GM12891 (cell line): ENCODE results near the gene MRPL14.

Experiments used
- PAX5 ChIP-seq: IDR thresholded peaks from 2 replicates; pipeline ENCODE4 v1.6.1; 2011; ENCODE audit warnings: low read length, moderate library complexity, mild to moderate bottlenecking; ENCODE audit not compliant: insufficient read depth, severe bottlenecking
- POLR2A ChIP-seq: IDR thresholded peaks from 2 replicates; pipeline ENCODE4 v1.6.1; 2011; ENCODE audit warnings: low read depth, low read length, control low read depth
- POLR2AphosphoS5 ChIP-seq: IDR thresholded peaks from 2 replicates; pipeline ENCODE4 v1.6.1; 2011; ENCODE audit warnings: low read depth, low read length, control low read depth
- POU2F2 ChIP-seq: IDR thresholded peaks from 2 replicates; pipeline ENCODE4 v1.6.1; 2011; ENCODE audit warnings: low read depth, mild to moderate bottlenecking, control low read depth, low read length, moderate library complexity
- TAF1 ChIP-seq: IDR thresholded peaks from 2 replicates; pipeline ENCODE4 v1.6.1; 2011; ENCODE audit warnings: low read depth, low read length, control low read depth

DNA sequence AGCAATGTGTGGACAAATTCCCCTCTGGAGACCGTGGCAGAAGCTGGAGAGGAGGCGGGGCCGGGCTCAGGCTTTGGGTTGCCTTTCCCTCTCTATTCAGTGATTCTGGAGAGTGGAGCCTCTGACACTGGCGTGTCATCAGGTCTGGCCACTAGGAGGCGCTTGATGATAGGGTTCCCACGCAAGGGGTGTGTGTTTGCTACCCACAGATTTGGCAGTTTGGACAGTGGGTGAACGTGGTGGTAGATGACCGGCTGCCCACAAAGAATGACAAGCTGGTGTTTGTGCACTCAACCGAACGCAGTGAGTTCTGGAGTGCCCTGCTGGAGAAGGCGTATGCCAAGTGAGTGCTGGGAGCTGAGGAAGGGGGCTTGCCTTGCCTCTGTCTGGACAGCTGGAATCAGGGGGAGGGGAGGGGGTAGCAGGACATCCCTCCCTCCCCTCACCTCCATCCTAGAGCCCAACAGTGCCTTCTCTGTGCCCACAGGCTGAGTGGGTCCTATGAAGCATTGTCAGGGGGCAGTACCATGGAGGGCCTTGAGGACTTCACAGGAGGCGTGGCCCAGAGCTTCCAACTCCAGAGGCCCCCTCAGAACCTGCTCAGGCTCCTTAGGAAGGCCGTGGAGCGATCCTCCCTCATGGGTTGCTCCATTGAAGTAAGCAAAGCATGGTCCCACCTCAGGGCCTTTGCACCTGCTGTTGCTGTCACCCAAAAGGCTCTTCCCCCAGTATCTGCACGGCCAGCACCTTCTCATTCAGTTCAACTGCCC is 45.7 kb upstream of the MRPL14 start:
- TF ChIP-seq POLR2A, result no peak
- no peak for TF ChIP-seq POLR2AphosphoS5
- TF ChIP-seq POU2F2, result no peak
- no peak for TF ChIP-seq TAF1
- no peak for TF ChIP-seq PAX5
